ENCODE results near the gene DOCK2.

DOCK2 gene

DNA sequence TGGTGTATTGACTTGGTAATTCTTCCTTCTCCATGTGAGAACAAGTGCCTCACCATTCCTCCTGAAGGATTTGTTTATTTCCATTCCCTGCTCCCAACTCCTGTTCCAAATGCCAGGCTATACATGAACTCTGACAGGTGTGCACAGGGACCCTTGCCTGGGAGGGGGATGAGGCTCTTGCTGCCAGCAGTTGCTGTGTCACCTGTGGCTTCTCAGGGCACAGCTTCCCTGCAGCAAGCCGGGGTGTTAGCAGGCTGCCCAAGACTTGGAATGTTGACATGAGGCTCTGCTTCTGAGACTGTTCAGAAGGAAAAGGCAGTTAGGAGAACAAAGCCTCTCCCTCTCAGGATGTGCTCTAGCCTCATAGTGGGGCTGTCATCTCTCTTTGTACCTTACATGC, 131.3 kb downstream of the DOCK2 start:
- no peak overlapping the region for H3K27ac ChIP-seq
- TF ChIP-seq, protein P1, sequence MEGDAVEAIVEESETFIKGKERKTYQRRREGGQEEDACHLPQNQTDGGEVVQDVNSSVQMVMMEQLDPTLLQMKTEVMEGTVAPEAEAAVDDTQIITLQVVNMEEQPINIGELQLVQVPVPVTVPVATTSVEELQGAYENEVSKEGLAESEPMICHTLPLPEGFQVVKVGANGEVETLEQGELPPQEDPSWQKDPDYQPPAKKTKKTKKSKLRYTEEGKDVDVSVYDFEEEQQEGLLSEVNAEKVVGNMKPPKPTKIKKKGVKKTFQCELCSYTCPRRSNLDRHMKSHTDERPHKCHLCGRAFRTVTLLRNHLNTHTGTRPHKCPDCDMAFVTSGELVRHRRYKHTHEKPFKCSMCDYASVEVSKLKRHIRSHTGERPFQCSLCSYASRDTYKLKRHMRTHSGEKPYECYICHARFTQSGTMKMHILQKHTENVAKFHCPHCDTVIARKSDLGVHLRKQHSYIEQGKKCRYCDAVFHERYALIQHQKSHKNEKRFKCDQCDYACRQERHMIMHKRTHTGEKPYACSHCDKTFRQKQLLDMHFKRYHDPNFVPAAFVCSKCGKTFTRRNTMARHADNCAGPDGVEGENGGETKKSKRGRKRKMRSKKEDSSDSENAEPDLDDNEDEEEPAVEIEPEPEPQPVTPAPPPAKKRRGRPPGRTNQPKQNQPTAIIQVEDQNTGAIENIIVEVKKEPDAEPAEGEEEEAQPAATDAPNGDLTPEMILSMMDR (conservative IDR thresholded peaks at IDR 0.05), result no peak

DNA sequence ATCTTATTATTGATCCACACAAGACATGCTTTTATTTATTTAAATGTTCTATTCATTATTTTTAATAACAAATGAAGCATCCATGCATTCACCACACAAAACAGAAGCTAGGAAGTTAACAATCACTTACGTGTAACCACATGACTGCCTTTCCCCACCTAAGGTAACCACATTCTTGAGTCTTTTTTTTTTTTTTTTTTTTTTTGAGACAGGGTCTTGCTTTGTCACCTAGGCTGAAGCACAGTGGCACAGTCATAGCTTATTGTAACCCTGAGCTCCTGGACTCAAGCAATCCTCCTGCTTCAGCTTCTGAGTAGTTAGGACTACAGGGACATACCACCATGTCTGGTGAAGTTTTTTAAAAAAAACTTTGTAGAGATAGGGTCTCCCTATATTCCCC, 133.0 kb downstream of the DOCK2 start:
- no peak overlapping the region for H3K27ac ChIP-seq
- TF ChIP-seq, protein P1 (conservative IDR thresholded peaks at IDR 0.05), result no peak

DNA sequence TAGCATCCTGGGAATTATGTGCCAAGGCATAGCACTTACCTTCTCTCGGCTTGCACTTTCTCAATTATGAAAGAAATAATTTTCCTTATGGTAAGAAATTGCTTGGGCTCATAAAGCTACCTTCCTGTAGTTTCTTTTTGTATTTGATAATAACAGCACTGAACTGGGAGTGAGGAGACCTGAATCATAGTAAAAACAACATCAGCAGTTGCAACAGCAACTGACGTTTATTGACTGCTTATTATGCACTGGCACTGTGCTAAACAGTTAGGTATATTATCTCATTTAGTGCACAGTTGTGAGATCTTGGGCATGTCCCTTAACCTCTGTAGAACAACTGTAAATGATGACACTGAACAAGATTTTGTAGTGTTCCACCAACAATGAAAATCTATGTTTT, 135.2 kb downstream of the DOCK2 start:
- no peak overlapping the region for H3K27ac ChIP-seq
- TF ChIP-seq, protein P1 (conservative IDR thresholded peaks at IDR 0.05), result no peak

DNA sequence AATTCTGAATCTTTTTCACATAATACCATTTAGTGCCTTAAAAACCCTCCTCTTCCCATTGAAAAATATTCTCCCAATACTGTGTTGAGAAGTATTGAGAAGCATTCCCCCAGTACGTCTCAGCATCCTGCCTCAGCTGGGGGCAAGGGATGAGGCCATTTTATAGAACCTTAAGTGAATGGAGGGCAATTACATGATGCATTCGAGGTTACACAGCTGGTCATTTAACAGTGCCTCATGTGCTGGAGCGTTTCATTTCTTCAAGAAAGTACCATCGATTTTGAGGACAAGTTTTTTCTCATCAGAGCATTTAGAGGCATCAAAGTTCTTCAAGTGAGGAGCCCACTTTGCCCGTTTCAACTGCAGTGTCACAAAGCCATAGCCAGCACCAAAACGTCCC, 135.6 kb downstream of the DOCK2 start:
- TF ChIP-seq, protein P1 (conservative IDR thresholded peaks at IDR 0.05), result no peak
- H3K27ac ChIP-seq, result no peak overlapping the region

DNA sequence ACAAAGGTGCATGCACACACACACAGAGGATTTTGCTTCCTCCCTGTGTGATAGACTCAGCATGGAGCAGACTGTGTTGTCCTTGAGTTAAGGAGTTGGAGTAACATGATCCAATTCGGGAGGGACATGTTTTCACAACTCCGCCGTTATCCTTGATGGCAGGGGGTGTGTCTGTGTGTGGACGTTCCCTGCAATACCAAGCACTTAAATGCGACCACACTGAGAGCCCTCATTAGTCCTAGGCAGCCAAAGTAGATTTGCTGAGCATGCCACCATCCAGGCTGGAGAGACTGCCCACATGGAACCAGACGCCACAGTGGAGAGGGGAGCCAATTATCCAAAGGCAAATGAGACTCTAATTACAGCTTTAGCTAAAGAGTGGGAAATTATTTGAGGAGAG, 140.1 kb downstream of the DOCK2 start:
- H3K27ac ChIP-seq, result no peak overlapping the region
- TF ChIP-seq, protein P1 (conservative IDR thresholded peaks at IDR 0.05), result no peak

DNA sequence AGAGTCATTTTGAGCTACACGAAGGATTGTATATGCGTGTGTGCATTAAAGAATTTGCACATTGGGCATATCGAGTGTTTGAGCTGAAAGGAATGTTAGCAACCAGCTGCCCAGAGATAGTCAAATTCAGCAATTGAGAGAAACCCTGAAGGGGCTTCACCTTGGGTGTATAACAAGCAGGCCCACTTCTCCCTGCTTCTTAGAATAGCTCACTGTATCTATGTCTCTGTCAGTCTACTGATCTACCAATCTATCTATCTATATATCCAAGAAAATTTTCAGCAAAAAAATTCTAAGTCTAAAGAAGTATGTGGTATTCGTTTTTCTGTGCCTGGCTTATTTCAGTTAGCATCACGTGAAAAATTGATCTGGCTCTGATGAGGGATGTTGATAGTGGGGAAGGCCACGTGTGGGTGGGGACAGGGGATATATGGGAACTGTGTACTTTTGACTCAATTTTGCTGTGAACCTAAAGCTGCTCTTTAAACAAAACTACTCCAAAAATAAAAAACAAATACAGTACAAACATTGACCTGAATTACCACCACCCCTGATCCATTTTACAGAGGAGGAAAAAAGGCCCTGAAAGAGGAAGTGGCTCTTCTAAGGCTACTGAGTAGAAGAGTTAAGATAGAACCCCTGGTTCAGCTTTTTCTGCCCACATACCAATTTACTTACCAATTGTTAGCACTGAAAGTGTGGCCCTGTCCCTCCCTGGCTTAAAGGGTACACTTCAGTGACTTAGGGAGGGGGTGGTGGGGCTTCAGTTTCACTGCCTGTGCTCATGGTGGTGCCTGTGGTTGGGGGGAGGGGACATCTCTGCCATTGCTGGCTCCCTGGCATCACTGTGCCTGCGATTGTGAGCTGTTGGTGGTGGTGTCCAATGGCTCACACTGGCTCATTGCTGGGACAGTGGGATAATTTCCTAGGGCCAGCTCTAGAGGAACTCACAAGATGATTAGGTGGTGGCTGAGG, 141.8 kb downstream of the DOCK2 start:
- H3K27ac ChIP-seq, result no peak overlapping the region
- TF ChIP-seq, protein P1 (conservative IDR thresholded peaks at IDR 0.05), result no peak

DNA sequence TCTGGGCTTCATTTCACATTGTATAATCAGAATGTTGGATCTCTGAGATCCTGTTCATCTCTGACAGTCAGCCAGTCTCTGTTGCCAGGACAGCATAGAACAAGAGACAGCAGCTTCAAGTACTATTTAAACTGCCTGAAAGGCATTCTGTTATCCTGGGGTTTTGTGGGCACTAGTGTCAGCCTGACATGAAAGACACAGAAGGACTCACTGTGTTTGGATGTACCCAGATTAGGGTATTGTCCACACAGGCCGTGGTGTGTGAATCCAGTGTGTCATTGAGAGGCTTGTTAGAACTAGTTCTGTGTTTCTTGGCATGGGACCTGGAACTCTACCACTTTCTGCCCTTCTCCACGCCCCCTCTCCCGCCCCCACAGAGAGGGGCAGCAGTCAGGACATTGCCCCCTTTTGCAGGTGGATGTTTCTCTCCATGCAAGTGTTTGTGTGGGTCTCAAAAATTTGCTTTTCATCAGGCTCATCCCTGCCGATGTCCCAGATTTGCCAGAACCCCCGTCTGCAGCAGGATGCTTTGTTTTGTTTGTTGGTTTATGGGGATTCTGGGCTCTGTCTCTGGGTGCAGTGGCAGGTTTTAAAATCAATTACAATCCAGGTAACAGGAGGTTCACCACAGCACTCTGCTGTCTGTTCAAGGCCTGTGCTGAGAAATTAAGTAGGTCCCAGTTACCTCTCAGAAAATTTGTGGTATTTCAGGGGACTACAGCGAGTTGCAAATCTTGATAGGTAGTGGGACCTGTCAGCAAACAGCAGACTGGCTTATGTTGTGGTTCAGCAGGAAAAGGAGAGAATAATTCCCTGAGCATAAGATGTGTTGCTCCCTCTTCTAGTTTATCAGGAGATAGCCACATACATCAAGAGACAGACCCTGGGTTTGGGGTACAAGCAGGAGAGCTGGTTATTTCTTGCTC, 144.6 kb downstream of the DOCK2 start:
- H3K27ac ChIP-seq, result no peak overlapping the region
- TF ChIP-seq, protein P1 (conservative IDR thresholded peaks at IDR 0.05), result no peak
